ENCODE results near the gene NRF1.

The NRF1 gene

DNA sequence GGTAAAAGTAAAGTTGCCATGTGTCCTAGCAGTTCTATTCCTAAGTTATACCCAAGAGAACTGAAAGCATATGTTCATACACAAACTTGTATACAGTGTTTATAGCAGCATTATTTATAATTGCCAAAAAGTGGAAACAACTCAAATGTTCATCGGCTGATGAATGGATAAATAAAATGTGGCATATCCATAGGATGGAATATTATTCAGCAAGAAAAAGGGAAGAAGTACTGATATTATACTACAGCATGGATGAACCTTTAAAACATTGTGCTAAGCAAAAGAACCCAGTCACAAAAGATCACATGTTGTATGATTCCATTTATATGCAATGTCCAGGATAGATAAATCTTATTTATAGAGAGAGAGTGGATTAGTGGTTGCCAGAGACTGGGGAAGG lies 68.9 kb downstream of the NRF1 start:
- no peak for DNase-seq (ENCODE audit: low read depth in 2 of 2)

DNA sequence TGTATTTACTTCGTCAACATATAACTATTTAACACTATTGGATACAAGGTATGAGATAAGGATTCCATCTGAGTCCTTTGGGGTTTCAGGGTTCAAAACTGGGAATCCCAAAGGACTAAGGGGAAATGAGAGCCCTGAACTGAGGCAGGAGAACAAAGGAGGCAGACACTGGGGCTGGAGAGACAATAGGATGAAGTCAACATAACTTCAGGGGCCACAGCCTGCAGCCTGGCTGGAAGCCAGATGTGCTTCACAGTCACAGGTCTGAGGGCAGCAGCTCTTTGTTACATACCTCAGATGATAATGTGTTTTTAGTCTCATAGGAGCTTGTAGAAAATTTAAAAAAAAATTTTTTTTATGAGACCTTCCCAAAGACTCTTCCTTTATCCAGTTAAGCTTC lies 73.3 kb downstream of the NRF1 start:
- no peak for DNase-seq (ENCODE audit: low read depth in 2 of 2)

DNA sequence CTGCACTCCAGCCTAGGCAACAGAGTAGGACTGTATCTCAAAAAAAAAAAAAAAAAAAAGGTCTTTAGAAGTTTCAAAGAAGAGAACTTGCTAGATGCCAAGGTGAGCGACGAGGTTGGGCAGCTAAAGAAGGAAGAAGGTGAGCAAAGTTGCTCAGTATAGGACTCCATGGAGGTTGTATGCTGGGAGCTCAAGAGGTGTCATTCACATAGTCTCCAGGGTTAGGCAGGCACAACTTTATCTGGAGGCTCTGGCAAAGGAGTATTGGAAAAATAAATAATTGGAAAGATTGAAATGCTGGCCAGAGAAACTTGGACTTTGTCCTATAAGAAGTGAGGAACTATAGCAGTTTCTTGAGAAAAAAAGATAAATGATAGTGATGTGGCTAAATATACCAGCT lies 74.5 kb downstream of the NRF1 start:
- DNase-seq (ENCODE audit: low read depth in 2 of 2) = no peak

DNA sequence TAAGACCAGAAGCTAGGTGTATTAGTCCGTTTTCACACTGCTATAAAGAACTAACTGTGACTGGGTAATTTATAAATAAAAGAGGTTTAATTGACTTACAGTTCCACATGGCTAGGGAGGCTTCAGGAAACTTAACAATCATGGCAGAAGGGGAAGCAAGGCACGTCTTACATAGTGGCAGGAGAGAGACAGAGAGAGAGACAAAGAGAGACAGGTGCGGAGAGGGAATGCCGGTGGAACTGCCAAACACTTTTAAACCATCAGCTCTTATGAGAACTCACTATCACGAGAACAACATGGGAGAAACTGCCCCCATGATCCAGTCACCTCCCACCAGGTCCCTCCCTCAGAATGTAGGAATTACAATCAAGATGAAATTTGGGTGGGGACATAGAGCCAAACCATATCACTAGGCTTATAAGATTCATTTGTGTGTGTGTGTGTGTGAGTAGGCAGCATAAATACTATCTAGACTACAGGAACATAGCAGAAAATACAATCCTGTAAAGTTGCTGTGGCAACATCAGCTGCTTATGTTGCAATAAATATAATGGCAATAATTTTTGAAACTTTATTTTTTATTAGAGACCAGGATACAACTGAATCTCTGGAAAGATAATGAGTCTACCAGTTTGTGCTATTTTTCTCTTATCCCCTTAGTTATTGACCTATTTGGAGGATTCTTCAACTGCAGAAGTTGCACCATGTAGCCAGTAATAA lies 77.1 kb downstream of the NRF1 start:
- no peak for DNase-seq (ENCODE audit: low read depth in 2 of 2)

DNA sequence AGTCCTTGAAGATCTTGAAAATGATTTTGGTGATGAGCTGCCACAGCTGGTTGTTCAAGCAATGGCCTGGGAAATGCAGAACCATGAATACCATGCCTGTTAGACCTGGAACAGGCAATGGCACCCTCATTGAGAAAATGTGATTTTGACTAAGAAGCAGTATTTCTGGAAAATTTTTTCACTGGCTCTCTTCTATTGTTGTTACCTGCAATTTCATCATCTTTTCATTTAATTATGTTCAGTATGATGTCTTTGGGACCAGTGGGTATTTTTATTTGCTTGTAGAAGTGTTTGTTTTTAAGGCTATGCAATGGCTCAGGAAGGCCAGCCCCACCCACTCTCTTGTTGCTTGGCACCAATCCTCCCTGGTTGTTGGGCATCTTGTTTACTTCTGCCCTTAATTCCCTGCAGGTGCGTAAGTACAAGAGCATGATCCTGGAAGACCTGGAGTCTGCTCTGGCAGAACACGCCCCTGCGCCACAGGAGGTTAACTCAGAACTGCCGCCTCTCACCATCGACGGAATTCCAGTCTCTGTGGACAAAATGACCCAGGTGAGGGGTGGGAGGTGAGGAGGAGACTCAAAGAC lies 78.6 kb downstream of the NRF1 start:
- no peak for DNase-seq (ENCODE audit: low read depth in 2 of 2)

DNA sequence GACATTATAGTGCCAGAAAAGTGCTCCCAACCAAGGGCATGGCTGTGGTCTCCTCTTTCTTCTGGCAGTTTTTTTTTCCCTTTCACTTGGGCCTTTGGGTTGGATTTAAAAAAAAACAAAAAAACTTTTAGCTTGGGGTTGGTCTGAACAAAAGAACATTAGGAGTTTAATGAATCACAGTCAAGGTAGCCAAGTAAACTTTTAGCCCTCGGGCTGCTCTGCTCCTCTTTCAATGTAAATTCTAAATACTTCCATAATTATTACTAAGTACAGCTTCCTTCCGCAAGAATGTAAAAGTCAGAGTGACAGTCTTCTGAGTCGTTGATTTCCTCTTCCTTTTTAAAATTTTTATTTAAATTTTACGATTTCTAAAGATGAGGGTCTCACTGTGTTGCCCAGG lies 79.2 kb downstream of the NRF1 start:
- no peak for DNase-seq (ENCODE audit: low read depth in 2 of 2)

DNA sequence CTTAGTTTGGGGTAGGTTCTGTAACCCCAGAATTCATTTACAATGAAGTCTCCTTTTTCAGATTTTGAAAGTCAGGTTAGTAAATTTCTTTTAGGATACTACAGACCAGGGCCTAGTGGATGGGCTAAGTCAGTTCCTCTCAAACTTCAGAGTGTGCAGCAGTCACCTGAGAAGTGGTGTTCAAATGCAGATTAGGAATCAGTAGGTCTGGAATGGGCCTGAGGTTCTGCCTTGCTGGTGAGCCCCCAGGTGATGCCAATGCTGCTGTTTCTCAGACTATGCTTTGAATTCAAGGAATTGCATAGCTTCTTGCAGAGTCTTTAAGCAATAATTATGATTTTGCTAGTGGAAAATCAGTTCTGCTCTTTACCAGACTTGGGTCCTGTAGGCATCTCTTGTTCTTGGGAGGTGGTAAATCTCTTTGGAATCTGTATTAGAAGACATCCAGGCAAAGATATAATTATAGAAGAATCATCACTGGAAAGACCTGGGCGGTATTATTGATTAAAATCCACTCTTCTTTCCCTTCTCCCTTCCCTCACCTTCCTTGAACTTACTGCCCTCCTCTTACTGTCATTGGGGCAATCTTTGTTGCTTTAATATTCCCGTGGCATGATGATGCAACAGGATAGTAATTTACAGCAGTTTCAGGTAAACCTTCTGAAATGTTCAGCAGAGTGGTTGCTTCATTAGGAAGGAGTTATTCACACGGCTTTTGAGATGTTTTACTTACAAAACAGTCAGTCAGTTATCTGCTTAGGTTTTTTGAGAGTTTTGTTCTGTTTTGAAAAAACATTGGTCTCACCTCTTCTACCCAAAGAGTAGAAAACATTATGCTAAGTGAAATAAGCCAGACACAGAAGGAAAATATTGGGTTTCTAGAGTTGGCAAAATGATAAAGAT lies 87.2 kb downstream of the NRF1 start:
- no peak for DNase-seq (ENCODE audit: low read depth in 2 of 2)

DNA sequence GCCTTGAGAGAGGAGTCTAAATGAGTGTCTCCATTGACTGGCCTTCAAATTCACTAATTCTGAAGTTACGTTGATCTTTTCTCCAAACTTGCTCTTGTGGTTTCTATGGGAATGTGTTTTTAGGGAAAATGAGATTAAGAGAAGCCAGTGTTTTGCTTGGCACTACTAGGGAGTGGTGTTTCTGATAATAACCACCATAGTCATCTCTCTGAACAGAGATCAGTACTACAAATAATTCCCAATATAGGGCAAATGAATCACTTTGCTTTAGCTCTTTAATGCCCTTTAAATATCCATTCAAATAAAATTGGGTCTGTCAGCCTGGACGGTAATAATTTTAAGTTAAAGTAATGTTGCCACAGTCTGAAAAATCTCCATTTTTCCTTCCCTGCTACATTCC lies 90.8 kb downstream of the NRF1 start:
- no peak for DNase-seq (ENCODE audit: low read depth in 2 of 2)

DNA sequence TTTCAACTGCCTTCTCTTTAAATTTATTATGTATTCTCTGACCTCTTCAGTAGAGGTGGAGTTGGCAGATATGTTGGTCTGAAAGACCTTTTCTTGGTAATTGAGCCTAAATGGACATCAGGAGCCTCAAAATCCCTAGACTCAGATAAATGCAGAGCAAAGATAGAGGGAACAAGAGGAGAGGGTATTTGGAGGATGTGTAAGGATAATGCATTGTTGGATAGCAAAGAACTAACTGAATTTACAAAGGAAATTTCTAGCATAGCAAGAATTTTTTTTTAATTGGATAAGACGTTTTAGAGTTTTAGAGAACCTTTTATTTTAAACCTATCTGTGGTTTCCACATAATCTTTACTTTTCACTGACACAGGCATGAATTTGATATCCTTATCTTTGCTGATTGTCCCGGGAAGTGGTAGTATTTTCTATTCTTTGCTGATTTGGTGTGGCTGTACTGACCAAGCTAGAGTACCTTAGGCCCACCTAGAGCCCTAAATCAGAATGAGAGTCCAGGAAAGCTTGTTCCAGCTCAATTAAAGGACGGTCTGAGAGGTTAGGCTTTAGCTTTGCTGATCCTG lies 91.3 kb downstream of the NRF1 start:
- DNase-seq (ENCODE audit: low read depth in 2 of 2) = no peak

DNA sequence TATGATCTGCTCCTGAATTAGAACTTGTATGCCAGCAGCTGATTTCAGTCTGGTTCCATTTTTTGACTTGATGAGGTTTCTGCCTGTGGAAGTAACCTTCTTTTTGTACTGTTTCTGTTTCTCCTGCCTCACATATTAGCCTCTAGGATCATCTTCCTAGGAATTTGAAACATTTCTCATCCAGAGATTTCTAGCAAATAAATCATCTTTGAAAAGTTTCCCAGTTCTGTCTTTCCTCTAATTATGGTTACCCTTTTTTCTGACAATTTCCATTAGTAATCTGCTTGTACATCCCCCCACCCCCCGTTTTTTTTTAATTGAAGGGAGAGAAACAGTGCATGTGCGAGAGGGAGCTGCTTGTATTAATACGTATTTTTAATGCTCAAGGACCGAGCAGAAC lies 92.2 kb downstream of the NRF1 start:
- no peak for DNase-seq (ENCODE audit: low read depth in 2 of 2)

DNA sequence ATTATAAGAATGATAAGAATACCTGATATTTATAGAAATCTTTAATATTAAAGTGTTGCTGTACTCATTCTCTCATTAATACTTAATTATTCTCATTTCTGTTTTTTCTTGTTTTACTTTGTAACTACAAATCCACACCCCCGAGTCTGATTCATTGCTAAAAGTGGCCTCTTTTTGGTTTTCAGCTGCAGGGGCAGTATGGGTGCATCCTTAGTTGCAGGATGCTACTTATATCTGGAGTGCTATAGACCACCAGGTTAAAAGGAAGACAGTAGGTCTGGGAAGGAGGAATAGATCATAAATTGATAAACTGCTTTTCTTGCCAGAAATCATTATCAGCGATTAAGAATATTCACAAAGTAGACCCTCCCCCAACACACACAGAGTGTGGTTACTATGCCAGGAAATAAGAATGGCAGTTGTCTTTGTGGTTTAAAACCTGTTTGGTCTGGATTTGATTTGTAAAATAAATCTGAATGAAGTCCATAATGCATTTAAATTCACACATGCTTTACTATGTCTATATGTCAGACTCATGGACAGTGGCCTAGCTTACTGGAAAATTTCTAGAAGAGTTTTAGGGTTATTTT lies 96.5 kb downstream of the NRF1 start:
- DNase-seq (ENCODE audit: low read depth in 2 of 2) = no peak

DNA sequence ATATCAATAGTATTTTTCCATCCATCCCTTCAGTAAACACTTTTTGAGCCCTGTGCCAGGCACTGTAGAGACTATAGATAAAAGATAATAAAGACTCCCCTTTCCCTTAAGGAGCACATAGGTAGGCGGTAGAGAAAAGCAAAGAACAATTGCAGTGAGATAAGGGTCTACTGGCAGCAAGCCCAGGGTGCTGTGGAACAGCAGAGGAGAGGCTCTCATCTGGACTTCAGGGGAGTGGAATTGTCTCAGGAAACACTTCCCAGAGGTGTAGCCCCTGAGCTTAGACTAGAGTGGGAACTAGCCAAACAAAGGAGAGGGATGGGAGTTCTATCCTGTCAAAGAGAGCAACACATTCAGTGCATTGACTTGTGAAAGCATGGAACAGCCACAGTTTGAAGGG lies 102.0 kb downstream of the NRF1 start:
- DNase-seq (ENCODE audit: low read depth in 2 of 2) = no peak

DNA sequence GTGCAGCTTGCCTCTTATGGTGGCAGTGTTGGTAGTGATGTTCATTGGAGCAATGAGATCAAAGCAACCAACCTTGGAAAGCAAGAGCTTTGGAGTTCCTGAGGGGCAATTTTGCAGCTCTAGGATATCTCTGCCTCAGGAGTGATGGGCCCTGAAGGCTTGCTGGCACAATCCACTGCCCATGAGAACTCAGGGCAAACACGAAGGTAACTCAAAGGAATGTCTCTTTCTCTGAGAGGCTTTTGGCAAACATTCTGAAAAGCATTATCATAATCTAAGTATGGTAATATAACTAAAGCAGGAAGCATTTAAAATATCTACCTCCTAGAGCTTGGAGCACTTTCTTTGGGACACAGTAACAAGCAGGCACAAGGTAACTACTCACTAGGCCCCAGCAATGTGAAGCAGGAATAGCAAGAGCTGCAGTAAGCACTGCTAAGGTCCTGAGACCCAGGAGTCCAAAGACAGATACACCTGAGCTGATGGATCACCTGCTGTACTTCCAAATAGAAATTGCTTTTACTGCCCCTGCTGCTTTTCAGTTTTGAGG lies 103.1 kb downstream of the NRF1 start:
- DNase-seq (ENCODE audit: low read depth in 2 of 2) = no peak

DNA sequence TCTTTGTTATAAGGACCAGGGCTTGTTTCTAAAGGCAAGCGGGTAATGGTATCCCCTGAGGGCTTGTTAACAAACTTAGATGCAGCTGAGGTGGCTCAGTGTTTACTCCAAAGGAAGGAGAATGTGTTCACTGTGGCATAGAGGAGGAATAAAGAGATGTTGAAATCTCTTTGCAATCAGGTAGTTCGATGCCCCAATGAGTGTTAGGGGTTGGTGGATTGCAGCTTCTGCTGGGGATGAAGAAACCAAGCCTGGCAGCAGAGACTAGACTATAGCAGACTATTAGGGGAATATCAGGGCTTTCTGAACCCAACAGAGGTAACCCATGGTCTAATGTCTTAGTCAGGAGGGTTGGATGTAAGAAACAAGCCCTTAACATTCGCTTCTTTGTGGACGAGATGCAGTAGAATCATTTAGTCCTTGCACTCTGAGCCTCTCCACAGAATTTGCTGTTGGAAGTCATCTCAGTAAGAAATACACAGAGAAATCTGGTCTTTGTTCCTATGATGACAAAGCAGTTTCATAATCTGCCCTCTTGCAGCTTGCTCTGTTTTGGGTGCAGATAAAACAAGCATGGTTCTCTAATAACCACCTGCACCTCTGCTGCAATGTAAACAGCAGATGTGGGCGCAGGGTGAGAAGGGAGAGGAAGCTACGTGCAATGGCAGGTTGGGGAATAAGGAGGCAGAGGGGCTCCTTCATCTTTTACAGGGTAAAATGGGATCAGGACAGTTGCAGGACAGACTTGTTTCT lies 108.6 kb downstream of the NRF1 start:
- DNase-seq (ENCODE audit: low read depth in 2 of 2) = no peak

DNA sequence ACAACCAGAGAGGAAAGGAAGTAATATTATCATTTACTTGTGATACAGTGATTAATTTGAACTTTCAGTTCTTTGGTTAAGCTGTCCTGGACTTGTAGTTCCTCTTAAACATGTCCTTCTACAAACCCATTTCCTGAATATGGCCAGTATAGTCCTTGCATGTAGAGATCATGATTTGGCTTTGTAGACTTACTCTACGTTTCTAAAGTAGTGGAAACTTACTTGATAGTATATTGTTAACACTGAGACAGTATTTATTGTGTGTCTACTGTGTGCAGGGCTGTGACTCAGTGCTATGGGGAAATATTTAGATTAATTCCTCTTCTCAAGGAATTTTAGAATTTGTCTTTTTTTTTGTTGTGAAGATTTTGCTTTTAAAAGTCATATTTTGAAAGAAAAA lies 109.5 kb downstream of the NRF1 start:
- no peak for DNase-seq (ENCODE audit: low read depth in 2 of 2)

DNA sequence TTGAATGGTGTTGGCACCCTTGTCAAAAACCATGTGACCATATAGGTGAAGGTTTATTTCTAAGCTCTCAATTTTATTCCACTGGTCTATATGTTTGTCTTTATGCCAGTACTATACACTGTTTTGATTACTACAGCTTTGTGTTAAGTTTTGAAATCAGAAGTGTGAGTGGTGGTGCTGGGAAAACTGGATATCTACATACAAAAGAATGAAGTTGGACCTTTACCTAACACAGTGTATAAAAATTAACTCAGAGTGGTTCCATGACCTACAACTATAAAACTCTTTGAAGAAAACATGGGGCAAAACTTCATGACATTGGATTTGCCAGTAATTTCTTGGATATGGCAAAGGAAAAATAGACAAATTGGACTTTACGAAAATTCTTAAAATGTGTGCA lies 112.2 kb downstream of the NRF1 start:
- no peak for DNase-seq (ENCODE audit: low read depth in 2 of 2)

DNA sequence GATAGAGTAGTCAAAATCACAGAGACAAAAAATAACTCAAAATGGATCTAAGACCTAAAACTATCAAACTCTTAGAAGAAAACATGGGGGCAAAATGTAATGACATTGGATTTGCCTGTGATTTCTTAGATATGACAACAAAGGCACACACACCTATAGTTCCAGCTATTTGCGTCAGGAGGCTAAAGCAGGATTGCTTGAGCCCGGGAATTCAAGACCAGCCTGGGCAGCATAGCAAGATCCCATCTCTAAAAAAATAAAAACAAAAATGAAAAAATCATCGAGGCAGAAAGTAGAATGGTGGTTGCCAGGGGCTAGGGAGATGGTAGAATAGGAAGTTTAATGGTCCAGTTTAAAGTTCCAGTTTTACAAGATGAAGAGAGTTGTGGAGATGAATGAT lies 113.3 kb downstream of the NRF1 start:
- DNase-seq (ENCODE audit: low read depth in 2 of 2) = no peak

DNA sequence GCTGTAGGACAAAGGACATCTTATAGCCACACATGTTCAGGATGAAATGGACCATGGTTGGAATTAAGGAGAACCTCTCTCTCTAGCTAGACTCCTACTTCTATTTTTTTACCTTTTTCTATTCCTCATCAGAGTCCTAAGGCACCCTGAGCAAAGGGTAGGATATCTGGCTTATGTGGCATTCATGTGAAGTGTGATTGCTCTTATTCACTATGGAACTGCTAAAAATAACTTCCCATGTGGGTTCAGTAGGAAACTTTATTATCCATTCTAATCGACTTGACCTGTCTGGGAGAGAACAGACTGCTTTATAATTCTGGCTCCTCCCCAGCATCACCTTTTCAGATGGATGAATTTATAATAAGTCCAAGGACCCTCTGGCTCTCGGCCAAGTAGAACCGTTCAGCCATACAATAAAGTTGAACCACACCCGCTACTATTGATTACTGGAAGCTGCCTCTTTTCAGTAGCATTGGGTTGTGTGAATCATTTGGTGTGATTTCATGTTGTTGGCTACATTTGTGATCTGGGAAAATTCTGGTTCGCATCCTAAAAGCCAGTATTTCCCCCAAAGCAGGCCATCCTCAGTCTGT lies 117.5 kb downstream of the NRF1 start:
- DNase-seq (ENCODE audit: low read depth in 2 of 2) = no peak

DNA sequence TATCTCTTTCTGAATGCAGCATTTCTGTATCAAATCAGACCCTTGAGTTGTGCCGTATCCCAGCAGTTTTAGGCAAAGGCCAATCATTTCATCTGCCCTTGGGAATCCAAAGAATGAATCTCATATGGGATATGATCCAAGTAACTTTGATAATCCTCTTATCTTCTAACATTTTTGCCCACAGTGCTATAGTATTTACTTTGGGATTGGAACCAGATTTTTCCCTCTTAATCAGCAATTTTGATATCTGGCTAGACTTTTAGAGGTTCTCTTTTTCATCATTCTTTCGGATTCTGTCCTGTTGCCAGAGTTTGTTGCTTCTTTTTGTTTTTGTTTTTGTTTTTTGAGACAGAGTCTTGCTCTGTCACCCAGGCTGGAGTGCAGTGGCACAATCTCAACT lies 118.0 kb downstream of the NRF1 start:
- no peak for DNase-seq (ENCODE audit: low read depth in 2 of 2)

DNA sequence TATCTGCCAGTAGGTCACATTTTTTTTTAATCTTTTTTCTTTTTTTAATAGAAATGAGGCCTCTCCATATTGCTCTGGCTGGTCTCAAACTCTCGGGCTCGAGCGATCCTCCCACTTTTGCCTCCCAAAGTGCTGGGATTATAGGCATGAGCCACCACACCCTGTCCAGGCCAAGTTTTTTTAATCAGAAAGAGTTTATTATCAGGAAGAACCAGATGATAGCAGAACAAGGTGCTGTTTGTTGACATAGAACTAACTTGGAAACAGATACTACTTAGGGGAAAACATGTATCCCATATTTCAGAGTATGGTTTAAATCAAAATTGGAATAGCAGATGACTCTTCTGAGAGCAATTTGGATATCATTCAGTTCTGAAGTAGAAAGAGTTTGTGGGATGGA lies 118.6 kb downstream of the NRF1 start:
- DNase-seq (ENCODE audit: low read depth in 2 of 2) = no peak

DNA sequence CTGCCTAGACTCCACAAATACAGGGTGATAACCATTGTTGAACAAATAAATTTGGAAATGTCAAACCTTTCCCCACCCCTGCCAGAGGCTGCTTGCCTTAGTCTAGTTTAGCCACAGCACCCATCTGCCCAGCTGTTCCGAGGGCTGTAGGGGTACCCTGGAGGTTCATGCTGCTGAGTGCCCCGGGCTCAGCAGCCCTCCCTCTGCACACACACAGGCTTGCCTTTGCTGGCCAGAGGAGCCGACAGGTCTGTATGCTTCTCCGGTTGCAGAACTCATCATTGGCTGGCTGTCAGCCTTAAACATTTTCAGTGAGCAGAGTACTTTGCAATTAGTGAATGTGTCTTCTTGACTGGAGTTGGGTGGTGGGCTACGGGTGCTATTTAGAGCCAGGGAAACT lies 122.9 kb downstream of the NRF1 start:
- DNase-seq (ENCODE audit: low read depth in 2 of 2) = no peak
